ENCODE data around the gene MYOZ3.

DNA sequence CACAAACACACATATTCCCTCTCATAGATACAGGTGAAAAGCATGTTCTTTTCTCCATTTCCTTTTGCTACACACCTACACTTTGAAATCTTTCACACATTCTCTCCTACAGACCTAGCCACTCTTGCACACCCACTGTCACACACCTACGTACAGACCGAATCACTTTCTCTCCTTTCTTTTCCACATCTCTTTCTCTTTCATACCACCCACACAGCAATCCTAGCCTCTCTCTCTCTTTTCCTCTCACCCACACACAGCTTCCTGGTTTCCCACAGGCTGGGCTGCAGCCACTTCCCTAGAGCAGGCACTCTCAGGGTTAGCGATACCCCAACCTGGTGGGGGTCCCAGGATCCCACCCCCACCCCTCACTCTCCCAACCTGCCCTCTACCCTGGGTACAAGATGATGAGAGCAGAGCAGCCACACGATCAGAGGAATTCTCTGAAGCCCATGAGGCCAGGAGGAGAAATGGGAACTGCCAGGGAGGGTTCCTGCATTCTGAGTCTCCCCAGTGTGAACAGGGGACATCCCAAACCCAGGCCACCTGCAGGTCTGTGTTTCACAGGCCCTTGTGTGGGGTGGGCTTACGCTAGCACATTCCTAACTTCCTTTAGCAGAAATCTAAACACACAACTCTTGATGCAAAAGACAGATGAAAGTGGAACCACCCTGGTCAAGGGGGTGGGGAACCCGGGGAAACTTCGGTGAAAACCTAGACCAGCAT lies 37.7 kb upstream of the MYOZ3 start:
- TF ChIP-seq, protein P1, sequence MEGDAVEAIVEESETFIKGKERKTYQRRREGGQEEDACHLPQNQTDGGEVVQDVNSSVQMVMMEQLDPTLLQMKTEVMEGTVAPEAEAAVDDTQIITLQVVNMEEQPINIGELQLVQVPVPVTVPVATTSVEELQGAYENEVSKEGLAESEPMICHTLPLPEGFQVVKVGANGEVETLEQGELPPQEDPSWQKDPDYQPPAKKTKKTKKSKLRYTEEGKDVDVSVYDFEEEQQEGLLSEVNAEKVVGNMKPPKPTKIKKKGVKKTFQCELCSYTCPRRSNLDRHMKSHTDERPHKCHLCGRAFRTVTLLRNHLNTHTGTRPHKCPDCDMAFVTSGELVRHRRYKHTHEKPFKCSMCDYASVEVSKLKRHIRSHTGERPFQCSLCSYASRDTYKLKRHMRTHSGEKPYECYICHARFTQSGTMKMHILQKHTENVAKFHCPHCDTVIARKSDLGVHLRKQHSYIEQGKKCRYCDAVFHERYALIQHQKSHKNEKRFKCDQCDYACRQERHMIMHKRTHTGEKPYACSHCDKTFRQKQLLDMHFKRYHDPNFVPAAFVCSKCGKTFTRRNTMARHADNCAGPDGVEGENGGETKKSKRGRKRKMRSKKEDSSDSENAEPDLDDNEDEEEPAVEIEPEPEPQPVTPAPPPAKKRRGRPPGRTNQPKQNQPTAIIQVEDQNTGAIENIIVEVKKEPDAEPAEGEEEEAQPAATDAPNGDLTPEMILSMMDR (IDR thresholded peaks at IDR 0.05 in 4 of 5, conservative IDR thresholded peaks at IDR 0.05 in 1 of 5) = no peak
- no peak for TF ChIP-seq POLR2A (IDR thresholded peaks at IDR 0.05)
